ENCODE measurements around the gene MTF2.

- TF ChIP-seq CTCF (IDR thresholded peaks at IDR 0.05) (peak in 1 of 3 experiments; percentile 25), POLR2A (IDR thresholded peaks at IDR 0.05) (no peak), POLR2AphosphoS5 (IDR thresholded peaks at IDR 0.05; ENCODE audit: insufficient read depth in 1 of 2, low read depth in 1 of 2) (peak in 1 of 2 donors; percentile 57)
These were observed 1.2 kb downstream of the MTF2 start for GRCh38 chr1:93080179-93080823.
